ENCODE measurements around the gene NSG2. TPM values are rescaled to one million over a fixed set of nuclear protein-coding genes. Genes with fewer than 3 reads are reported as not detected.

Gene NSG2
- total and polyA plus RNA-seq, 2 experiments from 2014 or later, result 0.33 TPM; not detected in 1

- Histone ChIP-seq H3K4me2 (no peak overlapping the region), H3K36me3 (replicated peaks; ENCODE audit: insufficient read depth, low read depth) (no peaks in the 10 kb centered on the region), H3K27ac (no peak overlapping the region), H3K9me3 (ENCODE audit: low read depth) (peaks cover 10% of the 10 kb centered on the region), H3K4me1 (ENCODE audit: insufficient read depth) (no peaks in the 10 kb centered on the region), H3K9me2 (replicated peaks; ENCODE audit: insufficient read depth) (no peaks in the 10 kb centered on the region), H4K20me1 (ENCODE audit: insufficient read depth, poor library complexity, severe bottlenecking) (no peaks in the 10 kb centered on the region), H2AFZ (no peak overlapping the region), H3K79me2 (no peaks in the 10 kb centered on the region), H3K27me3 (no peaks in the 10 kb centered on the region), H3K4me3 (no peak overlapping the region)
- 74% methylated on average over 1 of the region's 1 CpG for WGBS (ENCODE audit: low lambda C conversion rate, missing lambda C conversion rate)
- no peak for DNase-seq (ENCODE audit: low spot score)
- TF ChIP-seq EZH2 (IDR thresholded peaks at IDR 0.05; ENCODE audit: borderline replicate concordance), result no peak
- TF ChIP-seq EZH2phosphoT487 (IDR thresholded peaks at IDR 0.05; ENCODE audit: low read depth, severe bottlenecking, unreplicated experiment), result no peak
- TF ChIP-seq CTCF (IDR thresholded peaks at IDR 0.05; ENCODE audit: poor library complexity), result no peak
Measured at GRCh38 chr5:174155281-174155680, 109.8 kb downstream of the NSG2 start.

- Histone ChIP-seq H3K4me1 (ENCODE audit: insufficient read depth) (no peaks in the 10 kb centered on the region), H3K79me2 (no peaks in the 10 kb centered on the region), H3K36me3 (replicated peaks; ENCODE audit: insufficient read depth, low read depth) (no peaks in the 10 kb centered on the region), H3K4me3 (no peak overlapping the region), H3K9me3 (ENCODE audit: low read depth) (peaks cover 10% of the 10 kb centered on the region), H3K9me2 (replicated peaks; ENCODE audit: insufficient read depth) (no peaks in the 10 kb centered on the region), H3K27ac (no peak overlapping the region), H2AFZ (no peak overlapping the region), H3K4me2 (no peak overlapping the region), H4K20me1 (ENCODE audit: insufficient read depth, poor library complexity, severe bottlenecking) (no peaks in the 10 kb centered on the region), H3K27me3 (no peaks in the 10 kb centered on the region)
- no peak for TF ChIP-seq EZH2phosphoT487 (IDR thresholded peaks at IDR 0.05; ENCODE audit: low read depth, severe bottlenecking, unreplicated experiment)
- no peak for TF ChIP-seq CTCF (IDR thresholded peaks at IDR 0.05; ENCODE audit: poor library complexity)
- no peak for TF ChIP-seq EZH2 (IDR thresholded peaks at IDR 0.05; ENCODE audit: borderline replicate concordance)
- DNase-seq (ENCODE audit: low spot score), result no peak
- WGBS (ENCODE audit: low lambda C conversion rate, missing lambda C conversion rate), result 55% methylated on average over 3 of the region's 3 CpGs
Measured at GRCh38 chr5:174155706-174156105, 110.2 kb downstream of the NSG2 start.

GRCh38 chr5:174157048-174157447 is 111.5 kb downstream of the NSG2 start:
- H3K79me2 ChIP-seq, result no peaks in the 10 kb centered on the region
- H3K4me3 ChIP-seq, result no peak overlapping the region
- peaks cover 10% of the 10 kb centered on the region for H3K9me3 ChIP-seq (ENCODE audit: low read depth)
- H3K36me3 ChIP-seq (replicated peaks; ENCODE audit: insufficient read depth, low read depth), result no peaks in the 10 kb centered on the region
- WGBS (ENCODE audit: low lambda C conversion rate, missing lambda C conversion rate), result 81% methylated on average over 5 of the region's 5 CpGs
- no peaks in the 10 kb centered on the region for H3K9me2 ChIP-seq (replicated peaks; ENCODE audit: insufficient read depth)
- H2AFZ ChIP-seq, result no peak overlapping the region
- no peaks in the 10 kb centered on the region for H3K4me1 ChIP-seq (ENCODE audit: insufficient read depth)
- H3K4me2 ChIP-seq, result no peak overlapping the region
- DNase-seq (ENCODE audit: low spot score), result no peak
- no peak overlapping the region for H3K27ac ChIP-seq
- no peaks in the 10 kb centered on the region for H4K20me1 ChIP-seq (ENCODE audit: insufficient read depth, poor library complexity, severe bottlenecking)
- no peak for TF ChIP-seq EZH2phosphoT487 (IDR thresholded peaks at IDR 0.05; ENCODE audit: low read depth, severe bottlenecking, unreplicated experiment)
- no peak for TF ChIP-seq EZH2 (IDR thresholded peaks at IDR 0.05; ENCODE audit: borderline replicate concordance)
- TF ChIP-seq CTCF (IDR thresholded peaks at IDR 0.05; ENCODE audit: poor library complexity), result no peak
- no peaks in the 10 kb centered on the region for H3K27me3 ChIP-seq

Other genes with a start within 250 kb of the NSG2 start
- gene CPEB4, start 157.4 kb upstream of the NSG2 start, total RNA-seq, result 49.2 and 49.7 TPM in 2 replicates
- 12.0 and 13.3 TPM in 2 replicates for gene CPEB4, start 157.4 kb upstream of the NSG2 start, polyA plus RNA-seq
- gene C5orf47, start 56.5 kb upstream of the NSG2 start, total RNA-seq, result 0.07 TPM in 1 of 2 replicates, not detected in the other
- gene C5orf47, start 56.5 kb upstream of the NSG2 start, polyA plus RNA-seq, result 0.28 TPM in 1 of 2 replicates, not detected in the other

Data from hepatocyte (in vitro differentiated cells).